ENCODE measurements around the gene PRSS1.

DNA sequence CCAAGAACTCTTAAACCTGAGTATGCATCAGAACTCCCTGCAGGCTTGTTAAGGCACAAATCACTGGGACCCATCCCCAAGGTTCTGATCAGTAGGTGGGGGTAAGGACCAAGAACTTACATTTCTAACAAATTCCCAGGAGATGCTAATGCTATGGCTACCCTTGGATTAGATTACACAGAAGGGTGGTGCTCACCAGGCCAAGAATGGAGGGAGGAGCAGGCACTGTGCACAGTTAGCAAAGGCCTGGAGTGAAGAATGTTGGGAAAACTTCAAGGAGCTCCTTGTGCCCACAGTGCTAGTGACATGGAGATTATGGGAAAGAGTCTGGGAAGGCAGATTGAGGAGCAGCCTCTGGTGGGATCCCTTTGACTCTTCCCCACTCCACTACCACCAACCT lies 23.4 kb downstream of the PRSS1 start:
- TF ChIP-seq, protein P1, sequence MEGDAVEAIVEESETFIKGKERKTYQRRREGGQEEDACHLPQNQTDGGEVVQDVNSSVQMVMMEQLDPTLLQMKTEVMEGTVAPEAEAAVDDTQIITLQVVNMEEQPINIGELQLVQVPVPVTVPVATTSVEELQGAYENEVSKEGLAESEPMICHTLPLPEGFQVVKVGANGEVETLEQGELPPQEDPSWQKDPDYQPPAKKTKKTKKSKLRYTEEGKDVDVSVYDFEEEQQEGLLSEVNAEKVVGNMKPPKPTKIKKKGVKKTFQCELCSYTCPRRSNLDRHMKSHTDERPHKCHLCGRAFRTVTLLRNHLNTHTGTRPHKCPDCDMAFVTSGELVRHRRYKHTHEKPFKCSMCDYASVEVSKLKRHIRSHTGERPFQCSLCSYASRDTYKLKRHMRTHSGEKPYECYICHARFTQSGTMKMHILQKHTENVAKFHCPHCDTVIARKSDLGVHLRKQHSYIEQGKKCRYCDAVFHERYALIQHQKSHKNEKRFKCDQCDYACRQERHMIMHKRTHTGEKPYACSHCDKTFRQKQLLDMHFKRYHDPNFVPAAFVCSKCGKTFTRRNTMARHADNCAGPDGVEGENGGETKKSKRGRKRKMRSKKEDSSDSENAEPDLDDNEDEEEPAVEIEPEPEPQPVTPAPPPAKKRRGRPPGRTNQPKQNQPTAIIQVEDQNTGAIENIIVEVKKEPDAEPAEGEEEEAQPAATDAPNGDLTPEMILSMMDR (IDR thresholded peaks at IDR 0.05): no peak
- no peak for TF ChIP-seq EP300 (IDR thresholded peaks at IDR 0.05)

Data from upper lobe of left lung (tissue), 4 donors.